Colon (tissue), 2 donors: ENCODE measurements around the gene GPX8.

Experiments
- FAIRE-seq: peaks from 2 replicates; lab custom pipeline; 2012; peaks lifted over from hg19 to GRCh38; lab: Jason Lieb, UNC
- donor health status: control.
- donor health status: control.

GPX8 gene

GRCh38 chr5:55159763-55160492, at the start of gene GPX8:
GPX8 (plus strand) TSS chr5:55160171; CDS start chr5:55160193, 22 bp downstream.
- FAIRE-seq, result no peak

GRCh38 chr5:55110217-55110616, 49.8 kb upstream of the GPX8 start:
- no peak for FAIRE-seq

- FAIRE-seq, result no peak
Observed at GRCh38 chr5:55113327-55113726, 46.6 kb upstream of the GPX8 start.

GRCh38 chr5:55114061-55114460, 45.9 kb upstream of the GPX8 start:
- no peak for FAIRE-seq

GRCh38 chr5:55123365-55123764, 36.6 kb upstream of the GPX8 start:
- no peak for FAIRE-seq

- FAIRE-seq, result no peak
Observed at GRCh38 chr5:55134053-55134722, 25.8 kb upstream of the GPX8 start.

- FAIRE-seq, result no peak
Observed at GRCh38 chr5:55136521-55136920, 23.4 kb upstream of the GPX8 start.

GRCh38 chr5:55140908-55141665, 18.9 kb upstream of the GPX8 start:
- FAIRE-seq, result no peak

- FAIRE-seq, result no peak
Observed at GRCh38 chr5:55141945-55142690, 17.9 kb upstream of the GPX8 start.

GRCh38 chr5:55143624-55144023, 16.3 kb upstream of the GPX8 start:
- no peak for FAIRE-seq

GRCh38 chr5:55146080-55146479, 13.9 kb upstream of the GPX8 start:
- FAIRE-seq, result no peak

- FAIRE-seq, result no peak
Observed at GRCh38 chr5:55146543-55147151, 13.3 kb upstream of the GPX8 start.

- FAIRE-seq, result no peak
Observed at GRCh38 chr5:55149308-55149795, 10.6 kb upstream of the GPX8 start.

- no peak for FAIRE-seq
Observed at GRCh38 chr5:55151923-55152842, 7.8 kb upstream of the GPX8 start.

- FAIRE-seq, result no peak
Observed at GRCh38 chr5:55154873-55155272, 5.1 kb upstream of the GPX8 start.

- FAIRE-seq, result peak; percentile 79
Observed at GRCh38 chr5:55160493-55161209, 680 bp downstream of the GPX8 start.

GRCh38 chr5:55162666-55163065, 2.7 kb downstream of the GPX8 start:
- FAIRE-seq, result no peak

- FAIRE-seq, result no peak
Observed at GRCh38 chr5:55171471-55171870, 11.5 kb downstream of the GPX8 start.

- no peak for FAIRE-seq
Observed at GRCh38 chr5:55172051-55172899, 12.3 kb downstream of the GPX8 start.
